Measurements from ENCODE around the gene SIAE. TPM values are rescaled to one million over a fixed set of nuclear protein-coding genes. Genes with fewer than 3 reads are reported as not detected.

The SIAE gene
- total and polyA plus RNA-seq, 10 of the 15 experiments (the other 5 are each of a cell fraction or from before 2014, with no cell fraction given): 0.93 to 6.9 (median 4.2) TPM

DNA sequence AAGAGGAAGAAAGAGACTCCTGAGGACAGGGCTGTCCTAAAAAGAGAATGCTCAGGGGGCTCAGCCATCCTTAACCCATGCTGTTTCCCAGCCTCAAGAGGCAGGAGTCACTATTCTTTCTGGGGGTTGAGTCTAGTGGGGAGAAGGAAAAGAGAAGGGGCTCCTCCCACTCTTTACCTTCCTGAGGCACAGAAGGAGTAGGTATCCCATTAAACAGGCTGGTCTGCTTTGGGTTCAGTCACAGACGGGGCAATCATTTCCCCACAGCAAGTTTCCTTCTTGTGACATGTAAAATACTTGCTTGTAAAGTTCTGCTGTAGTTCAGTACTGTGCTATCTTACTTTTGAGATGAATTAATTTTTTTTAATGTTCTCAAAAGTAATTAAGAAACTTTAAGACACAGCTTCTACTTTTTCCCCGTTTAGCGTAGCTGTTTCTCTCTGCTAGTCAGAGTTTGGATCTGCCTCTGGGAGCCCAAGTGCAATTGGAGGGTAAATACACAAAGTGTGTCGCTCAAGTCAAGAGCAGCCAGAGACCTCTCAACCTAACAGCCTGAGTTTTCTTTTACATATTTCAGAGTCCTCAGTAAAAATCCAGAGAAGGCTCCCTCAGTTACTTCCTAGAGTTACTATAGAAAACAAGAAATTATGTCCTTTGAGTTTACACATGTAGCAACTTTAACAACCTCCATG is 88.7 kb downstream of the SIAE start:
- no peaks in the 10 kb centered on the region for H3K36me3 ChIP-seq (ENCODE audit: control insufficient read depth in 2 of 2, insufficient read depth in 2 of 2, low read length in 1 of 2)
- no peak overlapping the region for H2AFZ ChIP-seq (ENCODE audit: control insufficient read depth, low read depth, low read length)
- no peaks in the 10 kb centered on the region for H3K4me1 ChIP-seq (ENCODE audit: control insufficient read depth, insufficient read depth, low read length)
- WGBS (ENCODE audit: insufficient coverage, insufficient replicate concordance, low lambda C conversion rate, missing lambda C conversion rate): 41% methylated on average over 3 of the region's 4 CpGs
- in situ Hi-C loops (cut with MboI): loop anchor here (5.0 to 10.0 kb wide), 2 partner anchors 168 to 510 kb away; no protein-coding TSS in a partner anchor
- no peak overlapping the region for H3K9ac ChIP-seq (ENCODE audit: control insufficient read depth, insufficient read depth, low read length)
- ChIA-PET RAD21 (ENCODE audit: unreplicated experiment) (interaction anchor here (1.0 to 2.0 kb wide), 4 partner anchors 167 to 516 kb away, joined by 3 to 7 read pairs (median 4); no protein-coding TSS in a partner anchor), POLR2A (no interaction called here), SMC1A (ENCODE audit: uncharacterized antibody, unreplicated experiment) (interaction anchor here (0.6 to 1.8 kb wide), 8 partner anchors 9 to 1632 kb away, joined by 3 to 12 read pairs (median 5); no protein-coding TSS in a partner anchor), CTCF (interaction anchor here (1.1 to 2.8 kb wide), 15 partner anchors 8 to 515 kb away, joined by 3 to 32 read pairs (median 5); no protein-coding TSS in a partner anchor)
- H3K27ac ChIP-seq (ENCODE audit: control insufficient read depth, insufficient read depth): no peak overlapping the region
- ATAC-seq (no peak), FAIRE-seq (no peak), DNase-seq (ENCODE audit: low read depth, low spot score) (no peak)
- H3K9me3 ChIP-seq (replicated peaks; ENCODE audit: control insufficient read depth, insufficient read depth, low read length): no peaks in the 10 kb centered on the region
- H3K27me3 ChIP-seq (replicated peaks in 1 of 2; ENCODE audit: control insufficient read depth in 2 of 2, insufficient read depth in 2 of 2, low read length in 1 of 2): no peaks in the 10 kb centered on the region; a peak in 1 of 4 replicates
- H3K4me3 ChIP-seq: no peak overlapping the region
- H3K4me2 ChIP-seq (ENCODE audit: control insufficient read depth, insufficient read depth): no peak overlapping the region
- intact Hi-C loops (cut with micrococcal nuclease; ENCODE audit: unreplicated experiment): no loop called here
- H3K79me2 ChIP-seq (ENCODE audit: control insufficient read depth, insufficient read depth, low read length): no peaks in the 10 kb centered on the region
- no TSS peak for BruUV-seq (replicated peaks)
- H4K20me1 ChIP-seq (ENCODE audit: control insufficient read depth, insufficient read depth): no peaks in the 10 kb centered on the region
- TF ChIP-seq, protein P1, sequence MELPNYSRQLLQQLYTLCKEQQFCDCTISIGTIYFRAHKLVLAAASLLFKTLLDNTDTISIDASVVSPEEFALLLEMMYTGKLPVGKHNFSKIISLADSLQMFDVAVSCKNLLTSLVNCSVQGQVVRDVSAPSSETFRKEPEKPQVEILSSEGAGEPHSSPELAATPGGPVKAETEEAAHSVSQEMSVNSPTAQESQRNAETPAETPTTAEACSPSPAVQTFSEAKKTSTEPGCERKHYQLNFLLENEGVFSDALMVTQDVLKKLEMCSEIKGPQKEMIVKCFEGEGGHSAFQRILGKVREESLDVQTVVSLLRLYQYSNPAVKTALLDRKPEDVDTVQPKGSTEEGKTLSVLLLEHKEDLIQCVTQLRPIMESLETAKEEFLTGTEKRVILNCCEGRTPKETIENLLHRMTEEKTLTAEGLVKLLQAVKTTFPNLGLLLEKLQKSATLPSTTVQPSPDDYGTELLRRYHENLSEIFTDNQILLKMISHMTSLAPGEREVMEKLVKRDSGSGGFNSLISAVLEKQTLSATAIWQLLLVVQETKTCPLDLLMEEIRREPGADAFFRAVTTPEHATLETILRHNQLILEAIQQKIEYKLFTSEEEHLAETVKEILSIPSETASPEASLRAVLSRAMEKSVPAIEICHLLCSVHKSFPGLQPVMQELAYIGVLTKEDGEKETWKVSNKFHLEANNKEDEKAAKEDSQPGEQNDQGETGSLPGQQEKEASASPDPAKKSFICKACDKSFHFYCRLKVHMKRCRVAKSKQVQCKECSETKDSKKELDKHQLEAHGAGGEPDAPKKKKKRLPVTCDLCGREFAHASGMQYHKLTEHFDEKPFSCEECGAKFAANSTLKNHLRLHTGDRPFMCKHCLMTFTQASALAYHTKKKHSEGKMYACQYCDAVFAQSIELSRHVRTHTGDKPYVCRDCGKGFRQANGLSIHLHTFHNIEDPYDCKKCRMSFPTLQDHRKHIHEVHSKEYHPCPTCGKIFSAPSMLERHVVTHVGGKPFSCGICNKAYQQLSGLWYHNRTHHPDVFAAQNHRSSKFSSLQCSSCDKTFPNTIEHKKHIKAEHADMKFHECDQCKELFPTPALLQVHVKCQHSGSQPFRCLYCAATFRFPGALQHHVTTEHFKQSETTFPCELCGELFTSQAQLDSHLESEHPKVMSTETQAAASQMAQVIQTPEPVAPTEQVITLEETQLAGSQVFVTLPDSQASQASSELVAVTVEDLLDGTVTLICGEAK (IDR thresholded peaks at IDR 0.05; ENCODE audit: borderline replicate concordance): no peak
- TF ChIP-seq TAF1 (IDR thresholded peaks at IDR 0.05; ENCODE audit: borderline replicate concordance, low read depth, low read length) (no peak), NFIC (IDR thresholded peaks at IDR 0.05; ENCODE audit: low read depth, low read length) (no peak), ZNF217 (IDR thresholded peaks at IDR 0.05) (no peak), NR2C2 (IDR thresholded peaks at IDR 0.05; ENCODE audit: borderline replicate concordance, control insufficient read depth, insufficient read length, low read depth) (no peak), BHLHE40 (IDR thresholded peaks at IDR 0.05; ENCODE audit: borderline replicate concordance in 1 of 2, low read depth in 2 of 2, low read length in 1 of 2) (no peak), YBX1 (IDR thresholded peaks at IDR 0.05) (no peak), USF1 (IDR thresholded peaks at IDR 0.05; ENCODE audit: borderline replicate concordance, extremely low read length, insufficient read depth, low read depth, low read length) (no peak), SPI1 (IDR thresholded peaks at IDR 0.05; ENCODE audit: borderline replicate concordance, insufficient read depth, low read depth, low read length) (no peak), ASH2L (IDR thresholded peaks at IDR 0.05; ENCODE audit: borderline replicate concordance, low read depth) (no peak), IRF4 (IDR thresholded peaks at IDR 0.05; ENCODE audit: low read depth, low read length) (no peak), MTA2 (IDR thresholded peaks at IDR 0.05; ENCODE audit: low read depth) (no peak), LARP7 (IDR thresholded peaks at IDR 0.05) (no peak), NFYA (IDR thresholded peaks at IDR 0.05; ENCODE audit: borderline replicate concordance, low read depth, low read length) (no peak)
- TF ChIP-seq, protein P2, sequence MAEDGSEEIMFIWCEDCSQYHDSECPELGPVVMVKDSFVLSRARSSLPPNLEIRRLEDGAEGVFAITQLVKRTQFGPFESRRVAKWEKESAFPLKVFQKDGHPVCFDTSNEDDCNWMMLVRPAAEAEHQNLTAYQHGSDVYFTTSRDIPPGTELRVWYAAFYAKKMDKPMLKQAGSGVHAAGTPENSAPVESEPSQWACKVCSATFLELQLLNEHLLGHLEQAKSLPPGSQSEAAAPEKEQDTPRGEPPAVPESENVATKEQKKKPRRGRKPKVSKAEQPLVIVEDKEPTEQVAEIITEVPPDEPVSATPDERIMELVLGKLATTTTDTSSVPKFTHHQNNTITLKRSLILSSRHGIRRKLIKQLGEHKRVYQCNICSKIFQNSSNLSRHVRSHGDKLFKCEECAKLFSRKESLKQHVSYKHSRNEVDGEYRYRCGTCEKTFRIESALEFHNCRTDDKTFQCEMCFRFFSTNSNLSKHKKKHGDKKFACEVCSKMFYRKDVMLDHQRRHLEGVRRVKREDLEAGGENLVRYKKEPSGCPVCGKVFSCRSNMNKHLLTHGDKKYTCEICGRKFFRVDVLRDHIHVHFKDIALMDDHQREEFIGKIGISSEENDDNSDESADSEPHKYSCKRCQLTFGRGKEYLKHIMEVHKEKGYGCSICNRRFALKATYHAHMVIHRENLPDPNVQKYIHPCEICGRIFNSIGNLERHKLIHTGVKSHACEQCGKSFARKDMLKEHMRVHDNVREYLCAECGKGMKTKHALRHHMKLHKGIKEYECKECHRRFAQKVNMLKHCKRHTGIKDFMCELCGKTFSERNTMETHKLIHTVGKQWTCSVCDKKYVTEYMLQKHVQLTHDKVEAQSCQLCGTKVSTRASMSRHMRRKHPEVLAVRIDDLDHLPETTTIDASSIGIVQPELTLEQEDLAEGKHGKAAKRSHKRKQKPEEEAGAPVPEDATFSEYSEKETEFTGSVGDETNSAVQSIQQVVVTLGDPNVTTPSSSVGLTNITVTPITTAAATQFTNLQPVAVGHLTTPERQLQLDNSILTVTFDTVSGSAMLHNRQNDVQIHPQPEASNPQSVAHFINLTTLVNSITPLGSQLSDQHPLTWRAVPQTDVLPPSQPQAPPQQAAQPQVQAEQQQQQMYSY (CRISPR knock-in tag; IDR thresholded peaks at IDR 0.05): no peak
